ENCODE results near the gene TRMT61A.
"Not testable (repeated sequence)": the region's sequence is repeated elsewhere in the genome, so short reads cannot be mapped to it uniquely, and the experiment has no call there.

TRMT61A gene

GRCh38 chr14:103509864-103510723 is 18.9 kb upstream of the TRMT61A start:
- no peak for DNase-seq

DNA sequence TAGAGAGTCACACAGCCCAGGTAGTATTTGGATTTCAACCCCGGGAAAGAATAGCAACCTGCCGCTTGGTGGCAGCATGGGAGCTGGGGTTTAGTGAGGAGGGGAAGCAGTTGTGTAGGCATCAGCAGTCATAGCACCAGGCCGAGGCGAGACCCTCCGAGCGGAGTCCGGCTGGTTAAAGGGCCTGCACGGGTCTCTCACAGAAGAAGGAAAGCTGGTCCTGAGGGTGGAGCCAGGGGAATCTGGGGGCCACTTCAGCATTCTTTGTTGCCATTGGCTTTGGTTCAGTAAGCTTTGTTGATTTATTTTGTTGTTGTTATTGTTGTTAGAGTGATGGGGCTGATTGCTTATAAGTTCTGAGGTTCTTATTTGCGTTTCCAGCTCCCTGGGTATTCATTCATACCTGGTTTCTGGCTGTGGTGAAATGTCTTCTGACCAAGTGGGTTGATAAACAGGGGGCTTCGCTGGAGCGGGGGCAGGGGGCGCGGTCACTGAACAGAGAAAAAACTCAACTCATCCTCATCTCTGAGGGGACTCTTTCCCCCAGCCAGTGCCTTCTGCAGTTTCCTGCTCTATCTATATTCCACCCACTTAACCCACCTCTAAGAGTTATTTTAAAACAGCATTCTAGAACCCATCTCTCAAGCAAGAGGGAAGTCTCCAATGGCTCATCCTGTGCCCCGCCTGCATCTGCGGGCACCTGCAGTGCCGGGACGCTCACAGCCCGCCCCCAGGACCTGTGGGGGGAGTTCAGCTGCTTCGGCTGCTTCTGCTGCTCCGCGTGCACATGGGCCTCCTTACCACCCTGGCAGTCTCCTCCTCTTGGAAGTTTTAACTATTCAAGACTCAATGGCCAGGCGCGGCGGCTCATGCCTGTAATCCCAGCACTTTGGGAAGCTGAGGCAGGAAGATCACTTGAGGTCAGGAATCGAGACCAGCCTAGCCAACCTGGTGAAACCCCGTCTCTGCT is 18.0 kb upstream of the TRMT61A start:
- no peak for DNase-seq

GRCh38 chr14:103512180-103512579 is 16.8 kb upstream of the TRMT61A start:
- DNase-seq: not testable (repeated sequence)

- peak; percentile 65 for DNase-seq
Measured at GRCh38 chr14:103512701-103513611, 16.0 kb upstream of the TRMT61A start.

DNA sequence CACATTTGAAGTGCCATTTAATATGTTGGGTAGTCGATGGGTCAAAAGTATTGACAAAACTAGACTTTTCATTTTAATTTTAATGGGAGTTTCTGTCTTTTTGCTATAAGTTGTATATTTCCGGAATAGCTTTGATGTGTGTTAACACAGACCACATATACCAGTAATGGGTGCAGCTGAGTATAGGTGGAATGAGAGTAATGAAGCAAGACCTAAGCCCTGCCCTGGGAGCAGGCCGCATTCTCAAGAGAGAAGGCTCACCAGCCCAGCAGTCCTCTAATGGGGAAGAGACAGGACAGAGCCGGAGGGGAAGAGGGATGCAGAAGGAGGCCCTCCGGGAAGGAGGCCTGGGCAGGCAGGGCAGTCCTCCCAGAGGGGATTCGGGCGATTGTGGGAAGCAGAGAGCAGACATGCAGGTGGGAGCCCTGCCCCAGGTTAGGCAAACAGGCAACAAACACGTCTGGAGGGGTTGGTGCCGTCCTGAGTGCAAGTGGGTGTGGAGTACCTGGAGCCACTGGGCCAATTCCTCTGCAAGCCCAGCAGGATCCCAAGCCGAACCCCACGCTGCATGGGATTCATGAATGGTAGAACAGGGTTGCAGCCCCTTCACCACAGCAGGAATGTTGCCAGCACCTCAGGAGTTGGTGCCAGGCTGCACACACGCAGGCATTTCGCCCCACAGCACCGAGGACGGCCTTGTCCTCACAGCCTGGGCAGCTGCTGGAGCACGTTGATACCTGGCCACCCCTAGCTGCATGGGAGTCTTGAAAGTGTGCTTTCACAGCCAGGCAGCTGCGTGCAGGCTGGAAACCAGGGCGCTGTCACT is 14.2 kb upstream of the TRMT61A start:
- DNase-seq: no peak

DNA sequence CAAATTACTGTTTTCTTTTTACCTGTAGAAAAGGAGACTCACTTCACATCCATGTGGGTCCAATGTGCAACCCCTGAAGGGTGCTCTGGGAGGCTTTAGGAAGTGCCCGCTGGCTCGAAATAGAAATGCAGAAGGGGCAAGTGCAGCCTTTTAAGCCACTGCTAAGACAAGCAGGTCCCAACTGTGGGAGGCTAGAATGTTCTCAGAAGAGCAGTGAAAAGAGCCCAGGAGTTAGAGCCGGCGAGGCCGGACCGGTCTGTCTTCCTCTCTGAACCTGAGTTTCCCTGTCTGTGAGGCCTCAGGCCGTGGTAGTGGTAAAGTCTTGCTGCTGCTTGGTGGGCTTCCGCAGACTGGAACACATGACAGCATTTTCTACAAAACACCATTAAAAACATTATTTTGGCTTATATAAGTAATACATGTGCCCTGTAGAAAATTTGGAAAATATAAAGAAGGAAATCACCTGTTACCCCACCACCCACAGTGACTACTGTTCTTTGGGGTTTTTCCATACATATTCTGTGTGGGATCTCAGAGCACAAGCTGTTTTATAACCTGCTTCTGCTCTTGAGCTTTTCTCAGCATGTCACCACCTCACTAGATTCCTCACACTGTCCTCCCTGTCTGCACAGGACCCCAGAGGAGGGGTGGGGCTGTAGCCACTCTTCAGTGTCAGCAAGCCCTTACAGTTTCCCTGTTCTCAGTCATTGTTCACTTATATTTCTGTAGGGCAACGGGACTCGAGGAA is 12.4 kb upstream of the TRMT61A start:
- no peak for DNase-seq

DNA sequence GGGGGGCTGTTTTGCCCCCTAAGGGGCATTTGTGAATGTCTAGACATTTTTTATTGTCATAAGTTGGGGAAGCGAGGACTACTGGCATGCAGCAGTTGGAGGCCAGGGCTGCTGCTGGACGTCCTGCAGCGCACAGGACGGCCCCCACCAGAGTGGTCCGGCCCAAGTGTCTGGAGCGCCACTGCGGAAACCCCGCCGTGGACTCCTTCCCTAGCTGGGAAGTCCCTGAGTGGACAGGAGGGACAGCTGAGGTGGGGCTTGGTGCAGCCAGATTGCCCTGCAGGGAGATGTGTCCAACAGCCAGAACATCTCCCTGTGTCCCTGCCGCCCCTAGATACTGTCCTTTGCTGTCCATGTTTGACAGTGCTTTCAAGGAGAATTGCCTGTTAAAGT is 11.8 kb upstream of the TRMT61A start:
- DNase-seq: peak; percentile 54

DNA sequence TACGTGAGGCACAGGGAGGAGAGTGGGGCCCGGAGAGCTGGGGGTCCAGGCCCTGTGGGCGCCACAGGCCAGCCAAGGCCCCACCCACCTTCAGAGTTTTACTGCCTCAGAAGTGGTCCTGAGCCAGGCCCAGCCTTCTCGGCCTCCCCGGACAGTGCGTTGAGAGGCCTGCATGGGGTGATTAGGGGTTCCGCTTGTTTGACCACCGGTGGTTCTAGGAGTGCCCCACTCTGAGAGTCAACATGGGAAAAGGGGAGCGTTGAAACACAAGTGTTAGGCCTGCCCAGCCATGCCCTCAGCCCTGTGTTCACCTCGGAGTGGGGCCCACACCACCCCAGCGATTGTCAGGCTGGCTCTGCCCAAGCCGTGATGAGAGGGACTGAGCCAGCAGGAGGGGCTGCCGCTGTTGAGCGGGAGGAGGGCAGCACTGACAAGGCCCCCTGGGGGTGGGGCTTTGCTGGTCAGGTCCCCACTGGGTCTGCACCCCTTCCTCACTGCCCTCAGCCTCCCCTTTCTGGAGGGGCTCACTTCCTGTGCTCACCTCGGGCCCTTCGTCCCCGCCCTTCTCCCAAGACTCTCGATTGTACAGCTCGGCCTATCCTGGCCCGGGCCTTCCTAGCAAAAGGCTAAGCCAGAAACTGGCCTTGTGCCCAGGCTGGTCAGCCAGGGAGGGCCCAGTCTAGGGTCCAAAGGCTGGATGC is 11.1 kb upstream of the TRMT61A start:
- peak; percentile 80 for DNase-seq

DNA sequence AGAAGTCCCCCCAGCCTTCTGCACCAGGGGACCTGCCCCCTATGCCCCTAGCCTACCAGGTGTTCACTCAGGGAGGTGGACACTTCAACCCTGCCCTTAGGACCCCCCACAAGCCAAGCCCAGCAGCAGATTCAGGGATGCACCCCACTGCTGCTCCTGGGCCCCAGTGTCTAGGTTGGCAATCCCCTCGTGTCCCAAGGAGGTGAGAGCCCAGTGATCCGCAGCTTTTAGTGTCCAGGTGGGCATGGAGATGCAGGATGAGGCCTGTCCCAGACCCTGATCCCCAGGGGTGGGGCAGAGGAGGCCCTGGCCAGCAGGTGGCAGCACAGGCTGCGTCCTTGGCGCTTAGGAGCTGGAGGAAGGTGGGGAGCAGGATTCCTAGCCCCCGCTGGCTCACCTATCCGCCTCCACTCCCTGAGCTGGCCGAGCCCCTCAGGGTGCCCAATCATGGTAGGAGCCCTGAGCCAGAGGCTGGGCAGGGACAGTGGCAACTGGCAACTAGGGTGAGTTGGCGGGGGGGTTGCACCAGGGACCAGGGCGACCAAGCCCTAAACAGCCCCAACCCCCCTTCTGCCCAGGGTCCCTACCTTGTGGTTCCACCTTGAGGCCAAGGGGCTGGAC is 10.5 kb upstream of the TRMT61A start:
- peak; percentile 83 for DNase-seq

GRCh38 chr14:103519043-103519836 is 9.8 kb upstream of the TRMT61A start:
- no peak for DNase-seq

DNA sequence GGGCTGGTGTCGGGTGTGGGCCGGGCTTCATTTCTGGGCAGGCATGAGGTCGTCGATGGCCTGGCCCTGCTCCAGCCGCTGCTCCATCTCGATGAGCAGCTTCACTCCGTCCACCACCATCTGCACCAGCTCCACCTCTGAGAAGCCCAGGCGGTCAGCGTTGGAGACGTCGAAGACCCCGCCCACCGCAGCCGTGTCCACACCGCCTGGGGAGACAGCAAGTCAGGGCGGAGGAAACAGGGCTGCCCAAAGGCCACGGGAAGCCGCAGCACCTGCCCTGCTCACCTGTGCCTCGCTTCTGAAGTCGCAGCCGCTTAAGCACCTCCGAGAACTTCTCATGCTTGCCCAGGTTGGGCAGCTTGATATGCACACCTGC is 9.2 kb upstream of the TRMT61A start:
- peak; percentile 56 for DNase-seq

- DNase-seq: no peak
Measured at GRCh38 chr14:103520269-103520656, 8.7 kb upstream of the TRMT61A start.

DNA sequence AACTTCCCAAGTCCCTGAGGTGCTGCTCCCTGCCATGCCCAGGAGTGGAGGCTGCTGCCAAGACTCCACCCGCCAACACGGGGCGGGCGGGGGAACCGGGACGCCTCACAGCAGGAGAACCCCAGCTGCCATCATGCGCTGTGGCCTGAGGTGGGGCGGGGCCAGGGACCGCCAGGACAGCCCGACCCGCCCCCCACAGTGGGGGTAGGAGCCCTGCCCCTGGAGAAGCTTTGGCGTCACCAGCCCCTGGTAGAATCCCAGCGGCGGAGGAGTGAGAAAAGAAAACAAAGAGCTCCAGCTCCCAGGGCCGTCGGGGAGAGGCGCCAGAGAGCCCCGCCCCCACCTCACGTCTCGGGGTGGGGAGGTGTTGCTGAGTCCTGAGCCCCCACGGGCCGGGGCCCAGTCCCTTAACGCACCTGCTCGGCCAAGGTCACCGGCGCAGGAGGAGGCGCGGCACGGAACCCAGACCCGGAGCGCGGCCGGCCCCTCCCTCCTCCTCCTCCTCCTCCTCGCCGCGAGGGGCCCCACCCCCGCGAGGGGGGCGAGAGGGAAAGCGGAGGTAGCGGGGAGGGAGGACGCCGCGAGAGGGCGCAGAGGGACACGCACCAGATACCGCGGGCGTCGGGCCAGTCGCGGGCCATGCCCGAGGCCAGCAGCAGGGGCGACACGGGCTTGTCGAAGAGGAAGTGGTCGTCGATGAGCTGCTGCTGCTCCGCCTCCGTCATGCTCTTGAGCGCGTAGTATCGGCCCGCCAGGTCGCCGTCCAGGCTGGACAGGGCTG is 8.1 kb upstream of the TRMT61A start:
- peak; percentile 90 for DNase-seq

- DNase-seq: peak; percentile 46
Measured at GRCh38 chr14:103521438-103521950, 7.5 kb upstream of the TRMT61A start.

DNA sequence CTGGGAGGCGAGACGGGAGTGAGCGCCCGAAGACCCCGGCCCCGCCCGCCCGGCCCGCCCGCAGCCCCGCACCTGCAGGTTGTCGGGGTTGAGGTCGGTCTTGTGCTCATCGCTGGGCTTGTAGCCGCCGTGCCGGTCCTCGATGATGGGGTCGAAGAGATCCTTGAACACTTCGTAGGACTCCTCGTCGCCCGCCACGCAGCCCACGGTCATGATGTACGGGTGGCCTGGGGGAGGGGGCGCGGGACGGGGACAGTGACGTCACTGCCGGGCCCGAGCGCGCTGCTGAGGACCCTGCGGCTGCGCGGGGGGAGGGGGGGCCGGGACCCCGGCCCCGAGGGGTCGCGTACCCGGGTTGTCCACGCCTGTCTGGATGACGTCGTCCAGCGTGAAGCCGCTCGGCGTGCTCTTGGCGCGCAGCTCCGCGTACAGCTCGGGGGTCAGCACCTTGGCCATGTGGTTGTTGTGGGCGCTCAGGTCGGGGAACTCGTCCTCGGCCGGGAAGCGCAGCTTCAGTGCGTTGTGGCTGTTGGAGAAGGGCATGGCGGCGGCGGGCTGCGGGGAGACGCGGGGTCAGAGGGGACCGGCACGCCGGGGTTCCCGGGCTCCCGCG is 6.9 kb upstream of the TRMT61A start:
- DNase-seq: peak; percentile 83

DNA sequence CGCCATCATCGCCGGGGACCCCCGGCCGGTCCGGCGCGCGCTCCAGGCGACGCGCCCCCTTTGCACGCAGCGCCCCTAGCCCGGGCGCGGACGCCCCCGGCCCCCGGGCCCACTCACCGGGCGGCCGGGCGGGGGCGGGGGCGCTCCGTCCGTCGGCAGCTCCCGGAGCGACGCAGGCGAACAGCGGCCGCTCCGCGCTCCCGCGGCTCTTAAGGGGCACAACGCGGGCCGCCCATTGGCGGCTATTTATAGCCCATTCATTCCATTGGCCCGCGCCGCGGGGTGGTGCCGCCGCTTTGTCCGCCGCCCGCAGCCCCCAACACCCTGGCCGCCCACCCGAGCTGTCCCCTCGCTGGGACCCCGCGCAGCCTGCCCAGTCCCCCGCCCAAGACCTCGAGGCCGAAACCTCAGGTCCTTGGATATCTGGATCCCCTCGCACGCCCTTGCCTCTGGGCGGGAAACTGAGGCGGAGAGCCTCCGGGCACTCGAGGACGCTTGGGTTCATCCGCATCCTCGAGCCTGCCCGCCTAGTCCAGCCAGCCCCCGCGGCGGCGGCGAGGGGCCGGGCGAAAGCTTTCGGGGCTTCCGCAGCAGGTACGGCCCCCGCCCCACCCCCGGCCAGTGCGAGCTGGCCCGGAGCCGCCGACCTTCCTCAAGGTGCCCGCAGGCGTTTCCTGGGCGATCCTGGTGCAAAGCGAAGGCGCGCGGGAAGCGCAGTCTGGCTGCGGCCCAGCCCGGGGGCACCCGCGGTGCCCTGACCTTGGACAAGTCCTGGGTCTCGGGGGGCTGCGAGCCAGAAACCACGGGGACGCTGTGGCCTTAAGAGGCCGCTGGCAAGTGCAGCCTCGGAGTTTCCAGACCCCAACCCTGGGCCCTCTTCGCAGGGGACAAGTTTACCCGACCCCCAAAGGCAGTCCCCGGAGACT is 6.1 kb upstream of the TRMT61A start, which contains the start of gene CKB:
Gene CKB, minus strand, starts transcription at position 182 of the 926 bp plus-strand sequence. CDS start 337 bp downstream, outside the sequence.
- peak; percentile 93 for DNase-seq
